ENCODE data around the gene GARIN5A.

The GARIN5A gene

DNA sequence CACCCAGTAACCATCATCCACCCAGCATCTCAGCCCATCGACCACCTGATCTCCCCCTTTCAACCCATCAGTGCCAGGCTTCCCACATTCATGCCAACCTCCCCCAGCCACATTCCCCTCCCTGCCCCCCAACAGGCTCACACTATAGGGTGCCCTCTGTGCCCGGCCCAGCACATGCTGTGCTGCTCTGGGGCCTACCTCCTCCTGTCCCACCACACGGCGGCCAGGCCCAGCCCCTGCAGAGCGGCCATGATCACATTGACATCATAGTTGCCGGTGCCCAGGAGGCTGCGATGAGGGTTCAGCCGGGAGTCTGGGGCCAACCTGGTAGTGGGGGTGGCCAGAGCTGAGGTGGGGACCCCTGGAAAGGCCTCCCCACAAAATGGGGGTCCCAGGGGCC lies 30.7 kb upstream of the GARIN5A start:
- no peak for DNase-seq

DNA sequence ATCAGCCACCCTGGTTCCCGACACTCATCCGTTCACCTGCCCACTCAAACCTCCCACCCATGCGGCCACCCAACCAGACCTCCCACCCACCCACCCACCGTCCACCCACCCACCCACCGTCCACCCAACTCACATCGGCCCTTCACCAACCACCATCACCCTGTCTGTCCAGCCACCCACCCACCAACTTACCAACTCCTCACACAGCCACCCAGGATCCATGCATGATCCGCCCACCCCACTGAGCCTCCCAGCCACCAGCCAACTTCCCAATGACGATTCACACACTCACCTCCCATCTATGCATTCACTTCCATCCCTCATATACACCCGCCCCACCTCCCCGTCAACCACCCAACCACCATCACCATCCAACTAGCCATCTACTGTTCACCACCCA lies 30.1 kb upstream of the GARIN5A start:
- no peak for DNase-seq

DNA sequence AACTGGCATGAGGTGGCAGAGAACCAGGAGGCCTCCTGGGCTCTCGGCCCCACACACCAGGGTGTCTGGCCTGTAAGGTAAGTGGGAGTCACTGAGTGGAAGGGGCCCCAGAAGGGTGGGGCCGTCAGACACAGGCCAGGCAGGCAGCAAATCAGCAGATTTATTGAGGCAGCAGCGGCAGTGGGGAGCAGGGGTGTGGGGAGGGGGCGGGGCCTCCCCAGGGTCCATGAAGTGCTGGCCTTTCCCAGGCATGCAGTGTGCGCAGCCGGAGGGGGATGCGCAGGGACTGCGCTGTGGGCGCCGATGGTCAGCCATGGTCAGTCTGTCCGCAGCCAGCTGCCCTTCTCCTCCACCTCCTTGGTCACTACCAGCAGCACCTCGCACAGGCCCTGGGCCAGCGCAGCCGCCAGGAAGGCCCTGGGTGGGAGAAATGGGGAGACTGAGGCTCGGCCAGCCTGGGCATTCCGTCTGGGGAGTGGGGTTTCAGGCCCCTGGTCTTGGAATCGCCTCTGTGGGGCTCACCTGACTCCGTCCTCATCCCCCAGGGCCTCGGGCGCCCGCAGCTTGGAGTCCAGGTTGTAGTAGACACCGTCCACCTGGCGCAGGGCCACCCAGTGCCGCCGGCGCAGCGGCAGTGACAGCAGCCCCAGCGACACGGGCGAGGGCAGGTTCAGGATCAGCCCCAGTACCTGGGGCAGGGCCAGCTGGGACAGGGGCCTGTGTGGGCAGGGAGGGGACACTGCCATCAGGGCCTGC lies 29.4 kb upstream of the GARIN5A start:
- no peak for DNase-seq

DNA sequence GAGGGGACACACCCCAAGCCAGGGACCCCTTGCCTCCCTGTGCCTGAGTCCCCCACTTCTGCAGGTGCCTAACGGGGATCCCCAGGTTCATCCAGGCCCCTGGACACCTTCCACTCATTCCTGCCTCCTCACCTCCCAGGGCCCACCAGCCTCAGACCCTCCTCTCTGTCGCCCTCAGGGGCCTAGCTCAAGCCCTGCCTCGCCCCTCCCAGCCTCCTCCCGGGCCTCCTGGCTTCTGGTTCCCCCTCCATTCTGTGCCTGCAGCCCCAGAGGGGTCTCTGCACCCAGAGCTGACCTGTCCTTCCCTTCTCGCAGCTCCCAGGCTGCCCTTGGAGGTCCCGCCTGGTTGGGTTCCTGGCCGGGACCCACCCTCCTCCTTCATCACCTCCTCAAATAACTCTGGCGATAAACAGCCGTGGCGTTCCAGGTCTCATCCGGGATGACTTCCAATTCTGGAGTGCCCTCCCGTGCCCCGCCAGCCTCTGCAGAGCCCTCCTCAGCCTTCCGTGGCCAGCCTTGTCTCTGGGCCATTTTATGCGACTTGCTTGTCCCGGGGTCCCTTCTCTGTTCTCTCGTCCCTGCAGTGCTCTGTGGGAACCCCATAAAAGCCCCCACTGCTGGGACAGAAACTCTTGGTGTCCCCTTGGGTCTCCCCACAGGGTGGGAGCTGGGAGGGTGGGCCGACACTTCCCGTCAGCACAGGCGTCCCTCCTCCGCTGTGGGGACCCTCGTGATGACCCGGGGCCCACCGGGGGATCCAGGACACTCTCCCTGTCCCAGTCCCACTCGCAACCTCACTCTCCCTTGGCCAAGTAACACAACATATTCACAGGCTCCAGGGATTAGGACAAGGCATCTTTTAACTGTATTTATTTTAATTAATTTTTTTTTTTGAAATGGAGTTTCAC lies 25.2 kb upstream of the GARIN5A start:
- DNase-seq = no peak

DNA sequence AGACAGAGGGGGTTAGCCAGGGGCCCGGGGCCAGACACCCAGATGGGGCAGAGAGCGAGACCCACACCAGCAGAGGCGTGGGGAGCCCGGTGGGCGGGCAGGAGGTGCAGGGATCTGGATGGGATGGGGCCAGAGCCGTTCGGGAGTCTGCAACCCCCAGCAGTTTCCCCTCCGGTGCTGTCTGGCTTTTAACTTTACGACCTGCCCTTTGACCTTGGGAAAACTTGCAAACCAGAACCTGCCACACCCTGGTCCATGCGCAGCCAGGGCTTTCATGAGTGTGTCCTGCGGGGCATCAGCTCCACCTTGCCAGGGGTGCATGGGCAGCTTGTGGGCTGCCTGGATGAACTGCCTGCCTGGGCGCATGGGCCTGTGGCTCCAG lies 24.5 kb upstream of the GARIN5A start:
- DNase-seq = no peak

DNA sequence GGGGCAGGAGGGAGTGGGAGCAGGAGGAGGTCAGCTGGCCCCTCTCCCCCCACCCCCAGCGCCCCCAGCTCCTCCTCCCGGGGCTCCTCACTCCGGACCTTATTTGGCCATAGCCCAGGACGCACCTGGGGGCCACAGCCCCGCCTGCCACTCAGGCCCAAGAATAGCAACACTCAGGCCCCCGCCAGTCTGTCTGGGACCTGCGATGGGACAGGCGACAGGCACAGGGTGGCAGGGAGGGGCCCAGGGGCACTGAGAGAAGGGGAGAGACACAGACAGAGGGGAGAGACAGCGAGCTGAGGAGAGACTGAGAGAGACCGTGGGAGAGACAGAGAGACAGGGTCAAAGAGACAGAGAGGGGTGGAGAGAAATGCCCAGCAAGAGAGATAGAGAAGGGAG lies 24.1 kb upstream of the GARIN5A start:
- DNase-seq = no peak

DNA sequence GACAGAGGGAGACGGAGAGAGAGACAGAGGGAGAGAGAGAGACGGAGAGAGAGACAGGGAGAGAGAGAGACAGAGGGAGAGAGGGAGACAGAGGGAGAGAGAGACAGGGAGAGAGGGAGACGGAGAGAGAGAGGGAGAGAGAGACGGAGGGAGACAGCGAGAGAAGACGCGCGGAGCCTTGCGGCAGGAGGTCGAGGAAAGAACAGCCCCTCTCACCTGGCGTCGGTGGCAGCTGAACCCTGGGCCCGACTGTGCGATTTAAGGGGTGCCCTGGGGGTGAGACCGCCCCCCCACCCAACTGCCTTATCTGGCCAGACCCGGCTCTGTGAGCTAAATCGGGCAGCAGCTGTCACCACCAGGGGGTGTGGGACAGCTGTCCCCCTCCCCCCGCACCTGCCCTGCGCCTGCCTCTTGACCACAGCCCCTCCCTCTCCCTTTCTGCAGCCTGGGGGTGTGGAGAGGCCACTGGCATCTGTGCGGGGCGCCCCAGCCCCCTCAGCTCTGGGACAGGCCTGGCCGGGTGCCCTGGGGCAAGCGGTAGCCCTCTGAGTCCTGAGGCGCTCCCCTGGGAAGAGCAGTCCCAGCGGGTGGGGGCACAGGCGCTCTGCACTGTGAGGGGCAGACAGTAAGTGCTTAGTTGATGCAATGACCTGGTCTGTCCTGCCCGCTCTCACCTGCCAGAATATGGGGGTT lies 23.6 kb upstream of the GARIN5A start:
- no peak for DNase-seq

DNA sequence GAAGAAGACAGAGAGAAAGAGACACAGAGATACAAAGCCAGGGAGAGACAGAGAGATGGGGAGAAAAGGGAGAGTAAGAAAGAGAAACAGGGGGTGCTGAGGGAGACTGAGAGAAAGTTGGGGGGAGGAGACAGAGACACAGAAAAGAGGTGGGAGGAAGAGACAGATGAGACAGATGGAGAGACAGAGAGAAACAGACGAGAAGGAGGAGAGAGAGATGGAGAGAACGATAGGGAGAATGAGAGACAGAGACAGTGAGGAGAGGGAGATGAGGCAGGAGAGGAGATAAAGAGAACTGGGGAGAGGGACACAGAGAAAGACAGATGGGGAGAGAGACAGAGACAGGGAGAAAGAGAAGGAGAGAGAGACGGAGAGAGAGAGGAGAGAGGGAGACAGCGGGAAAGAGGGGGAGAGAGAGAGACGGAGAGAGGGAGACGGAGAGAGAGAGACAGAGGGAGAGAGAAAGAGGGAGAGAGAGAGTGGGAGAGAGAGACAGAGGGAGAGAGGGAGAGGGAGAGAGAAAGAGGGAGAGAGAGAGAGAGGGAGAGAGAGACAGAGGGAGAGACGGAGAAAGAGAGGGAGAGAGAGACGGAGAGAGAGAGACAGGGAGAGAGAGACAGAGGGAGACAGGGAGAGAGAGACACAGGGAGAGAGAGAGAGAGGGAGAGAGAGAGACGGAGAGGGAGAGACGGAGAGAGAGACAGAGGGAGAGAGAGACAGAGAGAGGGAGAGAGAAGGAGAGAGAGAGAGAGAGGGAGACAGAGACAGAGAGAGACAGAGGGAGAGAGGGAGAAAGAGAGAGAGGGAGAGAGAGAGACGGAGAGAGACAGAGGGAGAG lies 21.8 kb upstream of the GARIN5A start:
- DNase-seq = no peak

DNA sequence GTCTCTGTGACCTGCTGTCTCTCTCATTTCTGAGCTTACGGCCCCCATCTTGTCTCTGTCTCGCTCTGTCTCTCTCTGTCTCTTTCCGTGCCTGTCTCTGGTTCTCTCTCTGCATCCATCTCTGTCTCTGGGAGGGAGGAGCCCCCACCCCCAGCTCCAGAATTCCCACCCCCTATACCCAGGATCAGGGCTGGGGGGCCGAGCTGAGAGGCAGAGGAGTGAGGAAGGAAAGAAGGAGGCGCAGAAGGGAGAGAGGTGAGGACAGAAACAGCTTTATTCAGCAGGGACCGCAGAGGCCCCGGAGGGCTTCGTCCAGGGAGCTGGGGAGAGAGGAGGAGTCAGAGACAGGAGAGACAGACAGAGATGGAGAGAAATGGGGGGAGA lies 20.4 kb upstream of the GARIN5A start:
- DNase-seq = no peak

DNA sequence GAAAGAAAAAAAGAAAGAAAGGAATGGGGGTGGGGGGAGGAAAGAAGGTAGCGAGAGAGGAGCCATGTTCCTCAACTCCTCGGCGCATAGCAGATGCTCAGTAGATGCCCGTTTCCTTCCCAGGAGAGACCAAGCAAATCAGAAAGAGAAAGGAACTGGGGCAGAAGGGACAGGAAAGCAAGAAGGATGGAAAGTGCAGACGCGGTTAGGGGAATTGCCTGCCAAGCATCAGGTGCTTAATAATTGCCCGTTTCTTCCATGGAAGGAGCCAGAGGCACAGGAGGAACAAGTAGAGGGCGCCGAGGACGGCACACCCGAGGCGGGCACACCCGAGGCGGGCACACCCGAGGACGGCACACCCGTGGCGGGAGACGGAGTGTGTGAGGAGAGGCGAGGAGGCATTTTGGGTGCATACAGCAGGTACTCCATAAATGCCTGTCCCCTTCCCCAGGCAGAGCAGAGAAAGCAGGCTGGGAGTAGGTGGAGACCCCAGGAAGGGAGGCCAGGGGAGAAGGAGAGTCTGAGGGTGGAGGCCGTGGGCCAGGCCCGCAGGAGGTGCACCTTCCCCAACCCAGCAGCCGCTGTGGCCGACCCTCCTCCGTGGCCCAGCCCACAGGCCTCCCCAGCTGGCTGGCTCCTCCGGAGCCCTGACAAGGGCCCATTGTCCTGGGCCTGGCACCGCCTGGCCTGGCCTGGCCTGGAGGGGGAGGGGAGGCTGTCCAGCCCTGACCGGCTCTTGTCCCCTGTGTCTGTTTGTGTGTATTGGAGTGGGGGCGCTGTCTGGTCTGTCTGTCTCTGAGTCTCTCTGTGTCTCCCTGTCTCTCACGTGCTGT lies 19.8 kb upstream of the GARIN5A start:
- DNase-seq = no peak

DNA sequence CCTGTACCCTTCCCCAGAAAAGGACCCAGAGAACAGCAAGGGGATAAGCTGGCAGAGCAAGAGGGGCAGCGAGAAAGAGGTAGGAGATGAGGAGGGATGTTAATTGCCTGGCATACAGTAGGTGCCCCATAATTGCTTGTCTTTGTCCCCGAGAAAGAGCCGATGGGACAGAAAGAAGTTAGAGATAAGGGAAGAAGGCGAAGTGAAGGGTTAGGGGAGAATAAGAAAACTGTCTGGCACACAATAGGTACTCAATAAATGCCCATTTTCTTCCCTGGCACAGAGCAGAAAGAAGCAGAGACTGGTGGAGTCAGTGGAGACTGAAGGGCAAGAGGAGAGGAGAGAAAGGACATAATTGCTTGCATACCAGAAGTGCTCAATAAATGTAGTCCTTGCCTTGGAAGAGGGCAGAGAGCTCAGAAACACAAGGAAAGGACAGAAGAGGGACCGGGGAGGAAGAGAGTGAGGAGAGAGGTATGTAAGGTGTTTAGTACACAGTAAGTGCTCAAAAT lies 18.4 kb upstream of the GARIN5A start:
- DNase-seq = no peak

DNA sequence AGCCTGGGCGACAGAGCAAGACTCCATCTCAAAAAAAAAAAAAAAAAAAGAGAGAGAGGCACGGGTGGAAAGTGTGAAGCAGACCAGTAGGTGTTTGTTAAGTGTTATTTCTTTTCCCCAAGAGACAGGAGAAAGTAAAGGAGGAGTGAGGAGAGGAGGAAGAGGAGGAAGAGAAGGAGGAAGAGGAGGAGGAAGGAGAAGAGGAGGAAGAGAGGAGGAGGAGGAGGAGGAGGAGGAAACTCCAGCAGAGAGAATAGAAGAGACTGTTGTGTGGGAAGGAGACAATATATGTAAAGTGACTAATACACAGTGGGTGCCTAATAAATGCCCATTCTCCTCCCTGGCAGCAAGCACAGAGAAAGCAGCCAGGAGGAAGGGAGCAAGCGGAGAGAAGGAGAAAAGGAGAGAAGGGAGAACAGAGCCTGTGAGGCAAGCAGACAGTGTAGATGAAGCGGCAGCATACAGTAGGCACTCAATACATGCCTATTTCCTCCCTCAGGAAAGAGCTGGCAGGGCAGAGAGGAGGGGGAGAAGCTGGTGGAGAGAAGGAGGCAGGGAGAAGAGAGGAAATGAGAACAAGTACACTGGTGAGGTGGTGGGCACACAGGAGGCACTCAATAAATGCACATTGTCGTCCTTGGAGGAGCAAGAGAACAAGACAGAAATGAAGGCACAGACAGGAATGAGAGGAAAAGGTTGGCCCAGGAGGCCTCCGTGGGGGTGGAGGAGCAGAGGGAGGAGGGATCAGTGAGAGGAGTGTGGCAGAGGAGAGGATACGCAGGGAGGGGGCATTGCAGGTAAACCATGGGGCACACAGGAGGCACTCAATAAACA lies 17.8 kb upstream of the GARIN5A start:
- no peak for DNase-seq

DNA sequence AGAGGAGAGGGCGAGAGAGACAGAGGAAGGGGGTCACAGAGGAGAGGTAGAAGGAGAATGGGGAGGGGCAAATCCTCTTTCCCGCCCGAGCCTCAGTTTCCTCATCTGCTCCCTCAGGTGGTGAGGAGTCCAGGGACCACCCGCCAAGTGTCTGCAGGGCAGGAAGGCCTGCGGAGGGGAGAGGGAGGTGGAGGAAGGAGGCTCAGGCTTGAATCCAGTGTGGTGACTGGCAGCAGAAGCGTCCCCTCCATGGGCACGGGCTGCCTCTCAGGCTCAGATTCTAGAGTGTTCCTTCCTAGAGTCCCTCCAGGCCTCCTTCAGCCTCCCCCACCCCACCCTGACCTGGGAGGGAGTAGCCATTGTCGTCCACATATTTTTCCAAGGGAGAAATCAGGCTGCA lies 16.5 kb upstream of the GARIN5A start:
- no peak for DNase-seq

DNA sequence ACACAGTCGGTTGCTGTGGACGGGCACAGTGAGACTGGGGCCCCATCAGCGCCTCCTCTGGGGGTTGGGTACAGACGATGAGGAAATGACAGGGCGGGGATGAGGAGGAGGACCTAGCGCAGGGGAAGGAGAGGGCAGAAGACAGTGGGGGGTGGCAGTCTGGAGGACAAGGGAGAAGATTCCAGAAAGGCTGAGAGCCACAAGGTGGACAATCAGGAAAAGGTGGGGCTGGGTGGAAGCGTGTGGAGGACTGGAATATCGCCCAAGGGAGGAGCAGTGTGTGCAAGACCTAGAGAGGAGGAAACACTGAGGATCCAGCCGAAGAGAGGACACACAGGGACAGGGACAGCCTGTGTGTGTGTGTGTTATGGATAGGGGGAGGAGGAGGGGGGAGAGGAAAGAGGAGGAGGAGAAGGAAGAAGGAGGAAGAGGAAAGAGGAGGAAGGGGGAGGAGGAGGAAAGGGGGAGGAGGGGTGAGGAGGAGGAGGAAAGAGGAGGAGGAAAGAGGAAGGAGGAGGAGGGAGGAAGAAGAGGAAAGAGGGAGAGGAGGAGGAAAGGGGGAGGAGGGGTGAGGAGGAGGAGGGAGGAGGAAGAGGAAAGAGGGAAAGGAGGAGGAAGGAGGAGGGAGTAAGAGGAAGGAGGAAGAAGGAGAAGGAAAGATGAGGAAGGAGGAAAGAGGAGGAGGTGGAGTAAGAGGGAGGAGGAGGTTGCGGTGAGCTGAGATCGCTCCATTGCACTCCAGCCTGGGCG lies 15.8 kb upstream of the GARIN5A start:
- DNase-seq = peak; percentile 10

DNA sequence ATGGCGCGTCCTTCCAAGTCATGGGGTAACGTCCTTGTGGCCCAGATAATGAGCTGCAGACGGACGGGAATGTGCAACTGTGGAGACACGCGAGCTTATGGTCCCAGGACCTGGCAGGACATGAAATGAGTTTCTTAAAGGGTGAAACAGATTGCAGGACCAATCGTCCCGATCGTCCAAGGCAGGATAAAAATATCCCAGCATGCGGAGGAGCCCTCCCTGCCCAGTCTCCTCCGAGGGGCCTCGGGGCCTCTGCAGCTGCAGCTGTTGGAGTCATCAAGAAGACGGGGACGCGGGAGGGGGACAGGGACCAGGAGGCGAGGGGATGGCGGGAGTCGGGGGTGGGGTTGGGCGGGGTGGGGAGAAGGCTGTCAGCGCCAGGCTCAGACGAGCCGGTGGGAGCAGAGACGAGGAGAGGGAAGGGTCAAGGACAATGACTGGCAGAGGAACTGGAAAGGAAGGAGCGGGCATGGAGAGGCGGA lies 14.4 kb upstream of the GARIN5A start:
- no peak for DNase-seq

DNA sequence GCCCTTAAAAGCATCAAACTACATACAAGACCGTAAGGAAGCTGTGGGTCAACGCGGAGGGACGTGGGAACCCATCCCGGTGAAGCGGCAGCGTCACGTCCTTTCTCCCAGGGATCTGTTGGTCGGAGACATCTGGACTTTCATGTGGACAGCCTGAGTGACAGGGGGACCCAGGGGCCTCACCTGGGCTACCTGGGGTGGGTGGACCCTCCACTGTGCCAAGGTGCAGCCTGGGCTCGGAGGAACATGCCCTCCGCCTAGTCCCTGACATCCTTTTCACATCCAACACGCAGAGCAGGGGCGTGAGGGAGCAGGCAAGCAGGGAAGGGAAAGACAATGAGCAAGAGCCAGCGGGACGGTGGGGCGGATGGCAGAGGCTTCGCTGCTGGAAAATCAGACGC lies 13.8 kb upstream of the GARIN5A start:
- DNase-seq = no peak

DNA sequence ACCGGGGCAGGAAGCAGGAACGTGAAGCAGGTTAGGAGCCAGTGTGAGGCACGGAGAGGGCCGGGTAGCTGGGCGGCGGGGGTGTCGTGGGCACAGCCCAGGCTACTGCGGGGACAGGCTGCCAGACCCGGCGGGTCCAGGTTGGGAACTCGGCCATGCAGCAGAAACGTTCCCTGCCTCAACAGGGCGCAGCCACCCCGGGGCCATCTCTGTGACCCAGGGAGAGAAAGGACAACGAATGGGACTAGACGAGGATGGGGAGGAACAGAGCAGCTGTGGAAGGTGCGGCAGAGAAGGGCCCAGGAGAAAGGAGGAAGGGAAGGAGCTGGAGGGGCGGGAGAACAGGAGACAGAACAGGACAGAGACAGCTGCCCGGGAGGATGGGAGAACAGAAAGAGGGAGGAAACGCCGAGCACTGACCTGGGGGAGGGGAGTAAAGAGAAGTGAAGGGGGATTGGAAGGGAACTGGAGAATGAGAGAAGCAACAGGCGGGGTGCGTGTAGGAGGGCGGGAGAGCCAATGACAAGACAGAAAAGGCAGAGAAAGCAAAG lies 12.9 kb upstream of the GARIN5A start:
- DNase-seq = no peak

DNA sequence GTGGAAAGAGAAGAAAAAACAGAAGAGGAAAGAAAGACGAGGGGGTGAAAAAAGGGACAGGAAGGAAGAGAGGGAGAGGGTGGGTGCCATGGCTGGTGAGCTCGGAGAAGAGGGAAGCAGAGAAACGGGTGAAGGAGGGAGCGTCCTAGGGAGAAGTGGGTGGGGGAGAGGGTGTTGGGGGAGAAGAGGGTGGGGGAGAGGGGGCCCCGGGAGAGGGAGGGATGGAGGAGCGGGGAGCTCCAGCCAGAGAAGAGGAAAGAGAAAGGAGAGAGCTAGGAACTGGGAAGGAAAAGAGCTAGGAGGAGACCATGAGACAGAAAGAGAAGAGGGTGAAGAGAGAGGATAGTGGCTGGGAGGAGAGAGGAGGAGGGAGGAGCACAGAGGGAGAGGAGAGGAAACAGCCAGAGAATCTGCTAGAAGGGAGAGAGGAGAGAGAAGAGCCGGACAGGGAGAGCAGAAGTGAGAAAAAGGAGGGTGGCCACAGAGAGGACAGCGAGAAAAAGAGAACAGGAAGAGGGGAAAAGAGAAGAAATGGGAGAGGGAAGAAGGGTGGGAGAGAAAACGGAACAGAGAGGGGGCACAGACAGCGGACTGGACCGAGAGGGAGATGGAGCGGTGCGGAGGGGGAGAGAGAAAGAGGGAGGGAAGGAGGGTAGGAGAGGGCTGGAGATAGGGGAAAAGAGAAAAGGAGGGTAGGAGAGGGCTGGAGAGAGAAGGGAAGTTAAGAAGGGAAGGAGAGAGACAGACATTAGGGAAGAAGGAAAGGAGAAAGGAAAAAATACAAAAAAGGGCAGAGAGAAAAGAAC lies 11.9 kb upstream of the GARIN5A start:
- no peak for DNase-seq
